GM19395 (cell line): ENCODE data around the gene SEPTIN6.

Source experiments
- ATAC-seq: cut with Tn5 transposase; IDR thresholded peaks from one replicate; pipeline ENCODE4 v1.9.1; 2021; ENCODE audit warnings: mild to moderate bottlenecking, moderate library complexity; ENCODE audit not compliant: unreplicated experiment

SEPTIN6 gene

DNA sequence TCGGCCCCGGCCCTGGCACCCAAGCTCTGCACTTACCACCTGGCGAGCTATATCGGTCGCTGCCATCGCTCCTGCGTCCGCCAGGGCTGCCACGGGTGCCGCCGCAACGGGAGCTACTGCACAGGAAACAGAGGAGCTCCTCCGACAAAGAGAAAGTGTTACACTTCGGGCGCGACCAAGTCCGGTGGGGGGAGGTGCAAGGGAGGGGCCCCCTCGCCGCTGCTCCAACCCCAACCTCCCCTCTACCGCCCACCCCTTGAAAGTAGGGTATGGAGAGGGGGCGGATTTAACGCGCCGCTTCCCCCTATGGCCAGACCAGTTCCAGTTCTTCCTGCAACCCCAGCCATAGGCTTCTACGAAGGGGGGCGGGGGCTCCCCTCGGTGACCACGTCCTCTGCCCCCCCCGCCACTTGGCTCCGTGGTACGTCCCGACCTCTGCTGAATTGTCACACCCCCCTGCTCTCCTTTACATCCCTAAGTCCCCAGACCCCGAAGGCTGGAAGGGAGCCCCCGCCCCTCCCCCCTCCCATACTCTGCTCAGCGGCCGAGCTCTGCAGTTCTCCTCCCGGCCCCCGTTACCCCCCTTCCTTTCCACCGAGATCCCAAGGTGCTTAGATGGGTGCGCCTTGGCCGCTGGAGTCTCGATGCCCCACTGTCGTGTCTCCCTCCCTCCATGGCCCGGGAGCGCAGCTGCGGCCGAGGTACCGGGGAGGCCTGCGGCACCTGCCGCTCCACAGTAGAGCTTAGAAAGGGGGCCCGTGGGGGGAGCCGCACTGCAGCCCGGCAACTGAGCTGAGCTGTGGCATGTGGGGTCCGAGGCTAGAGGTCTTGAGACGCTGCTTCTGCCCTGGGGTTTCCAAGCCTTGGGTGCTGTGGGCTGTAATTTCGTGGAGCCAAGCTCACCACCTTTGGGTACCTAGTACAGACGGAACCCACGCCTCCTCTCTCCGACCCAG lies at the start of gene SEPTIN6:
Gene SEPTIN6, minus strand, starts transcription at position 129 of the 956 bp plus-strand sequence. Its CDS starts 63 bp downstream, at position 66.
- ATAC-seq, result peak; percentile 75

DNA sequence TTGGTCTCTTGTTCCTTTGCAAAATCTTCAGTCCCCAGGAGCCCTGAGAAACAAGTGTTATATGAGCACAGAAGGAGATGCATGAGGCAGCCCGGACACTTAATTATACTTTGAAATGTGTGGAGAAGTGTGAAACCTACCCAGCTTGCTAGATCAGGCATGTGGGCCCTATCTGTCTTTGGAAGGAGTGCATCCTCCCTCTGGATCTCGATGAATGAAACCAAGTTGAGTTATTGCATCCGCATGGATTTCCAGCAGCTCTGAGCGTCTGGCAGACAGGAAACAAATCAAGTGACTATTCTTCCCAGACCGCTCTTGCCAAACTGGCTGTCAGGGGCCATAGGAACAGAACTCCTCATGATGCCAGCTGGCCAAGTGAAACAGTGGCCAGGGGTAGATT lies 45.8 kb upstream of the SEPTIN6 start:
- no peak for ATAC-seq

- no peak for ATAC-seq
Measured at GRCh38 chrX:119736206-119736764, 43.3 kb upstream of the SEPTIN6 start.

DNA sequence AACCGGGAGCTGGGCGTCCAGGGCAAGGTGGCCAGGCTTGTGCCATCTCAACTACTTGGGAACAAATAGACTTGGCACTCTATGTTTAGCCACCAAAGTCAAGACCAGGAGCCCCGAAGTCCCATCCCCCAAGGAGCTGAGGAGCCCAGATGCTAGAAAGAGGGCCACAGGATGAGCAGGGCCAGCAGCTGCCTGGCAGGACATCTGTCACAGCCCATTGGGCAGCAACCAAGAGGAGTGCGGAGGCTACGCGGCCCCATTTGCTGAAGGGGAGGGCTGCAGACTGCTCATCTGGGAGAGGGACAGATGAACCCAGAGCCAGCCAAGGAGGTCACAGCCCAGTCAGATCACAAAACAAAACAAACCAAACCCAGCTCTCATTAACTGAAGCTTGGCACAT lies 42.5 kb upstream of the SEPTIN6 start:
- no peak for ATAC-seq

GRCh38 chrX:119734897-119735339 lies 42.0 kb upstream of the SEPTIN6 start:
- ATAC-seq, result no peak

- peak; percentile 59 for ATAC-seq
Measured at GRCh38 chrX:119729408-119730201, 36.6 kb upstream of the SEPTIN6 start.

DNA sequence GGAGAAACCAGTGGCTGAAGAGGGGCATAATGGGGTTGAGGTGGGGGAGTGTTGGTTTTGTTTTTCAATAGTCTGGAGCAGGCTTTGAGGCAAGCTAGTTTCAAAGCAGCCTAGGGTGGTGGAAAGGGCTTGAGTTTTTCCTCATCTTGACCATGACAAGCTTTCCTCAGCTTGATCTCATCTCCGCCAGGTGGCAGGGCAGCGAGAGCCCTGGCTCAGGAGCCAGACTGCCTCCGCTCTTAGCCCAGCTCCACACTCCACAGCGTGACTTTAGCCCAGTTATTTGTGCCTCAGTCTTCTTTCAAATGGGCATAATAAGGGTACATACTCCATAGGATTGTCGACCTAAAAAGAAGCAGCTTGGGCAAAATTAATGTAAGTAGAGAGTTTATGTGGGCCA lies 35.5 kb upstream of the SEPTIN6 start:
- no peak for ATAC-seq

DNA sequence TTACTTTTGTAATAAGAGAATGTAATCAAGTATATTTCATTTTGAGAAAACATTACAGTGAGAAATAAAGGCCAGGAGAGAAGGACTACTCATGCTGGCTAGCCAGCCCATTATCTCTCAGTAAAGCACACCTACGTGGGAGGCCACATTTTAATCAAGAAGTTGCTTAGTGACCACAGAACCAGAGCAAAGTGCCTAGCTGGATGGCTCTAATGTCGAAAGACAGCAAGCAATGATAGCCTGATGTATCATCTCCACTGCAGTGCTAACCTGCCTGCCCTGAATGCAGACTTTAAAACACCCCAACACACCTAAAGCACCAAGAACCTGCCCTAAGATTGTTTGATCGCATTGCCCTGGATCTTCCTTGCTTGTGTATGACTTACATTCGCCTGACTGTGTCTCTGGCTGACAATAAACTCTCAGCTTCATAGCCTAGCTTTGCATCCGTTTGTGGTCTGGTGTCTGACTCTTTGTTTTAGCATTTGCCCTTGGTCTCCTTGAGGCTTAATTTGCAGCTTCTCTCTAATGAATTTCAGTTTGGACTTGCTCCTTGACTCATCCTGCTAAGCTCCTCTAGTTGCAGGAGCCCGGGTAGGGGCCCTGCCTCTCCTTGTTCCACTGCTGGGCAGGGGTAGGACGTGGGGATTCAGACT lies 34.1 kb upstream of the SEPTIN6 start:
- no peak for ATAC-seq

GRCh38 chrX:119721926-119722325 lies 29.0 kb upstream of the SEPTIN6 start:
- no peak for ATAC-seq

DNA sequence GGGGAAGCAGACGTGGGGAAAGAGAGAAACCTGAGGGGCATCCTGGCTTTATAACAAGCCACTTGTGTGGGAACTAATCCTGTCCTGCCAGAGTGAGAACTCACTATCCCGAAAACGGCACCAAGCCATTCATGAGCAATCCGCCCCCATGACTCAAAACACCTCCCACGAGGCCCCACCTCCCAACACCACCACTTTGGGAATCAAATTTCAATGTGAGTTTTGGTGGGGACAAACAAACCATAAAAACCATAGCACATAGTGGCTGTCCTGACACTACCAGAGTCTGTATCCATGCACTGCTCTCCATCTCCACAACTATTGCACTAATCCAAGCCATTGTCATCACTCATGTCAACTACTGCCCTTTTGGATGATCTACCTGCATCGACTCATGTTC lies 28.5 kb upstream of the SEPTIN6 start:
- no peak for ATAC-seq

DNA sequence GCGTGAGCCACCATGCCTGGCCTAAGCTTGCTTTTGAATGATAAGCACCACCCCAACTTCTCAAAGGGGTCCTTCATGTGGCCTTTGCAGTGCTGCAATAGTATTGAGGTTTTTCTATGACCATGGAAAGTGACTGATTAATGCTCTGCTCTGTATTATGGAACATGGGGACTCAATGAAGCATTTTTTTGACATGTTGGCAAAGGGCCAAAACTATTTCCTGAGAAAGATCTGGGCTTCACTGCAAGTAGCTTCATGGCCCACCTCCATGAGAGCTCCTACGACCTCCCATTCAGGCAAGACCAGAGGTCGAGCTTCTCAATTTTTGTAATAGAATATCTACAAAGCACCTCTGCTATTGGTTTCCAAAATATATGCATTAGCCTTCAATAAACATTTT lies 16.7 kb upstream of the SEPTIN6 start:
- ATAC-seq, result no peak

GRCh38 chrX:119708936-119709335 lies 16.0 kb upstream of the SEPTIN6 start:
- ATAC-seq, result no peak

- peak; percentile 87 for ATAC-seq
Measured at GRCh38 chrX:119706616-119707015, 13.6 kb upstream of the SEPTIN6 start.

DNA sequence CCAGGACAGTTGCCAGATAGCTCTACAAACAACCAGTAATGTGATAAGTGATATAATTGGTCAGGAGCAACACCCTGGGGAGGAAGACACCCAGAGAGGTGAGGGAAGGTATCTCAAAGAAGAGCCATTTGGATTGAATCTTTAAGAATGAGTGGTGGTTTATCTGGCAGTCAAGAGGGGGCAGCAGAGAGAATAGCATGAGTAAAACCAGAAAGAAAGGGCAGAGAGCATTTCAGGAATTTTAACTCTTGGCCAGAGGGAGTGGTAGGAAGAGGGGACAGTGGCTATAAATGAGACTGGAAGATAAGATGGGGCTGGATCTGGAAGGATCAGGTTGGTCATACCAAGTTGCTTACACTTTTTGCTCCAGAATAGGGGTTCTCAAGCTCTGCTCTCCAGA lies 5.9 kb upstream of the SEPTIN6 start:
- ATAC-seq, result no peak

- ATAC-seq, result no peak
Measured at GRCh38 chrX:119696251-119696890, 3.4 kb upstream of the SEPTIN6 start.

DNA sequence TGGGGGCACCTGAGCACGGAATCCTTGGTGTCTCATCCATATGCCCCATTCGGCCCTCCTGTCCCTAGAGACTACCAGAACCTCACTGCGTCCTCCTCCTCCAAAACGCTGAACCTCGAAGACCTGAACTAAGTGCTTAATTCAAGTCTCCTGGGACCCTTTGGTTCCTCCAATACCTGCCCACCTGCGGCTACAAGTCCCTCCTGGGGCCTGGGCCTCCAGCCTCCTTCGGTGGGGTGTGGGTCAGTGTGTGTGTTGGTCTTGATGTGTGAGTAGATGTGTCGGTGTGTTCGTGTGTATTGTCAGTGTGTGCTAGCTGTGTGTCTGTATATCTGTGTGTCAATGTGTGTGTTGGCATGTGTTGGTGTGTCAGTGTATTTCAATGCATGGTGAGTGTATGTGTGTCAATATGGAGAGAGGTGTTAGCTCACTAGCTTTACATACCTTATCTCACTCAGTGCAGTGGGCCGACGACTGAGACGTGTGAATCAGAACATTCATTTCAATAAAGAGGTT lies 2.6 kb upstream of the SEPTIN6 start:
- ATAC-seq, result no peak

DNA sequence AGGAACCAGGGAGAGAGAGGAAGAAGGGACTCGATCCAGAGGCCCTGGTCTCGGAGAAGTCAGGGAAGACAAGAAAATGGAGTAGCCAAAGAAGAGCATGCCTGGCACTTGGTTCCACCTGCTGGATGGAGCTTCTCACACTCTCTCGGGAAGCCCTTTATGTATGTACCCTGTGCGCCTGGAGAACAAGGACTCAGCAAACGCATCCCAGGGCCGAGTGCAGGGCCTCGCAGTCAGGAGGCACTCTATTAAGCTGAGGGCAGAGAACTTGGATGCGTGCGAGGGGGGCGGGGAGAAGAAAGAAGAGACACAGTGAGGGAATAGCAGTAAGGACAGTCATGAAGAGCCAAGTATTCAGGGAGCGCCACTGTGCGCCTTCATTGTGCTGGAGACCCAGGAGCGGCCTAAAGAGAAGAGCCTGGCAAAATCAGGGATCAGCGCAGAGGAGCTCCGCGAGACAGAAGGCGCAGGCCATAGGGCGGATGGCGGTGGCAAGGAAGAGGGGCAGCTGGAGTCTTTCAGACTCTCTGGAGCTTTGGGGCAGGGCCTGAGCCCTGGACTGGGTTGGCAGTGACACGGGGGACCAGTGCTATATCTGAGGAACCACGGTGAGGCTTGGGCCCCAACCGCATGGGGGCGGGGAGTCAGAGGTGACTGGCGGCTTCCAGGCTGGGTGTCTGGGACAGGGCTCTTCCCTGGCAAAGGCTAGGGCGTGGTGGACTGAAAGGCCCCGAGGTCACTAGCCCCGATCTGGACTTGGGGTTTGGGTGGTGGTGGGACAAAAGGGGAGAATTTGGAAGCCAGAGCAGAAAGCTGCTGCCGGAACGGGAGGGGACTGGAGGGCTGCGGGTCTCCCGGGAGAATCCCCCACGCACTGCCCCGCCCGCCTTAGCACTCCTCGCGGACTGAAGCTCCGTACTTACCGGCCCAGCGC lies 1.9 kb upstream of the SEPTIN6 start:
- no peak for ATAC-seq

DNA sequence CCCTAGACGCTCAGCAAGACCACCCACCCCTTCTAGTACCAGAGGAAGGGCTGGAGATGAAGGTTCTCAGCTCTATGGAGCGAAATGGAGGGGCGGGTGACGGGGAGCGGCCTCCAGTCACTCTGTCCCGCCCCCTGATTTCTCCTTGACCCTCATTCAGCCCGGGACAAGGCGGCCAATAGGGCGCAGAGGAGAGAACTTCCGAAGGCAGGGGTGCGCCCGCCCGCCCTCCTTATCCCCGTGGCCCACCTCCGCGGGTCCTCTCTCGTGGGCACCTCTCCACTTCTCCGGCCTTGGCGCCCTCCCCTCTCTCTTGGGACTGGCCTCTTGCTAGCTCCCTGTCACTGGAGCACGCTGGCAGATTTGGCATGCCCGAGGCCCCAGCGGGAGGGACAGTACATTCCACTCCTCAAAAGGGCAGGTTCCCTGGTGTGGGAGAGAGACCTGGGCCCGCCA lies 1.1 kb upstream of the SEPTIN6 start:
- no peak for ATAC-seq
